Mucosa of stomach (tissue), 1 donor: ENCODE measurements around the gene LRCH3.

Experiments used
- H3K27me3 ChIP-seq: one replicate; pipeline ENCODE4 v1.7.0; 2013; ENCODE audit warnings: mild to moderate bottlenecking, low read length; ENCODE audit not compliant: control insufficient read depth, insufficient read depth
- H3K36me3 ChIP-seq: one replicate; pipeline ENCODE4 v1.7.0; 2013; ENCODE audit warnings: low read length; ENCODE audit not compliant: control insufficient read depth, insufficient read depth
- H3K4me1 ChIP-seq: one replicate; pipeline ENCODE4 v1.7.0; 2013; ENCODE audit warnings: mild to moderate bottlenecking, low read length; ENCODE audit not compliant: control insufficient read depth, insufficient read depth
- H3K4me3 ChIP-seq: one replicate; pipeline ENCODE4 v1.7.0; 2013; ENCODE audit warnings: low read length
- H3K9ac ChIP-seq: one replicate; pipeline ENCODE4 v1.7.0; 2013; ENCODE audit warnings: mild to moderate bottlenecking, low read length, moderate library complexity
- H3K9me3 ChIP-seq: one replicate; pipeline ENCODE4 v1.7.0; 2013; ENCODE audit warnings: mild to moderate bottlenecking, low read length, moderate library complexity; ENCODE audit not compliant: control insufficient read depth
- donor health status: Pancreatic carcinoma.

The LRCH3 gene

DNA sequence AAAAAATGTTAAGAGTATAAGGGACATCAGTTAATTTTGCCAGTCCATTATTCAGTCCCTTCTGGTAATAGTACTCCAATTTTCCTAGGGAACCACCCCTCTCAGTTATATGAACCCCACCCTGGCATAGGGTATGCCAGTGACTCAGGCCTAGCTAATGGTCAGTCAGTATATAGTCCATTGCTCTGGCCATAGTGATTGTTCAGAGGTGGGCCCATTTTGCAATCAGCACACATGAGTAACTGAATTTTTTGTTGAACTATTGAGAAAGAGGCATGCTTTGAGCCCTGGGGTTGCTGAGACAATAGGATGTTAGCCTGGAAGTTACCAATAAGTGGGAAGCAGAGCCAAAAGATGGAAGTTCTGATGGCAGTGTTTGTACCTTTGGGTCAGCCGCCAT lies 4.1 kb downstream of the LRCH3 start:
- Histone ChIP-seq H3K27me3 (no peaks in the 10 kb centered on the region), H3K4me1 (peaks cover 7% of the 10 kb centered on the region), H3K9ac (no peak overlapping the region), H3K9me3 (no peaks in the 10 kb centered on the region), H3K36me3 (no peaks in the 10 kb centered on the region), H3K4me3 (no peak overlapping the region)

DNA sequence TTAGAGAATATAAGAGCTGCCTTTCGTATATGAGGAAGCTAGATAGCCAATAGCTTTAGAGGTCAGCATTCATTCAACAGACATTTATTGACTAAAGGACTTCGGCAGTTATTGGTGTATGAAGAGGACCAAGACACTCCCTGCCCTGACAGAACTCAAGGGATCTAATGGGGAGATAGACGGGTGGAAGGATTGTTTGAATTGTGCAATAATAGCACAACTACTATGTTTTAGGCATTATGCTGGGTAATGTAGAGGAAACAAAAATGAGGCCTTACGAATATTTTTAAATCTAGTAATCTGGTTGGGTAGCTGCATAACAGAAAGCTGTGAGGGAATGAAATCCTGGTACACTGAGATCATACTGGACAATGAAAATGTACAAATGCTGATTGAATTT lies 5.0 kb downstream of the LRCH3 start:
- Histone ChIP-seq H3K4me1 (peaks cover 7% of the 10 kb centered on the region), H3K9me3 (no peaks in the 10 kb centered on the region), H3K9ac (no peak overlapping the region), H3K27me3 (no peaks in the 10 kb centered on the region), H3K4me3 (no peak overlapping the region), H3K36me3 (no peaks in the 10 kb centered on the region)

DNA sequence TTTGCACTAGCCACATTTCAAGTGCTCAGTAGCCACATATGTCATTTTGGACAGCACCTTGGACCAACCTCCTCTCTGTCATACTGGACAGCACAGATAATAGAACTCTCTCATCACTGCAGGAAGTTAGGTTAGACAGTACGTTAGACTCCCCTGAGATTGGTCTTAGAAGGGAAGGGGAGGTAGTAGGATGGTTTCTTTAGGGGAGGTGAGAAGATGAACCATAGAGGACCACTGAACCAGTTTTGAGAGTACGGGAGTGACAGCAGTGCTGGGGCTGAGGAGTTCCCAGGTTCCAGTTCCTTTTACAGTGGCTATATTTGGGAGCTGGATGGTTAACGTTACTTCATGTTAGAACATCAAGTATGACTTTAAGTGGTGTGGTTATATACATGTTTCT lies 7.8 kb downstream of the LRCH3 start:
- Histone ChIP-seq H3K36me3 (no peaks in the 10 kb centered on the region), H3K9ac (no peak overlapping the region), H3K9me3 (no peaks in the 10 kb centered on the region), H3K4me1 (no peaks in the 10 kb centered on the region), H3K4me3 (no peak overlapping the region), H3K27me3 (no peaks in the 10 kb centered on the region)

DNA sequence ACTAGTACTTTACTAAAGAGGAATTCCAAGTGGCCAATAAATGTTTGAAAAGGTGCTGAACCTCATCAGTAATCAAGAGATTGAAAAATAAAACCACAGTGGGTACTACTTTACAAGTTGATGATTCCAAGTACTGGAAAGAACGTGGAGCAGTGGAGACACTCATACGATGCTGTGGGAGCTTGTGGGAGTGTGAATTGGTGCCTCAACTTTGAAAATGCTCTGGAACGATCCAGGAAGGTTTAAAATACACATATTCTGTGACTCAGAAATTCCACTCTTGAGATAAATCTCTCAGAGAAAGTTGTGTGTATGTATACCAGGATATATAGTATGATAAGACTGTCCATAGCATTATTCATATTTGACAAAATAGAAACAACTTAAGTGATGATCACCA lies 9.3 kb downstream of the LRCH3 start:
- Histone ChIP-seq H3K4me1 (no peaks in the 10 kb centered on the region), H3K36me3 (no peaks in the 10 kb centered on the region), H3K27me3 (no peaks in the 10 kb centered on the region), H3K9me3 (no peaks in the 10 kb centered on the region), H3K9ac (no peak overlapping the region), H3K4me3 (no peak overlapping the region)

DNA sequence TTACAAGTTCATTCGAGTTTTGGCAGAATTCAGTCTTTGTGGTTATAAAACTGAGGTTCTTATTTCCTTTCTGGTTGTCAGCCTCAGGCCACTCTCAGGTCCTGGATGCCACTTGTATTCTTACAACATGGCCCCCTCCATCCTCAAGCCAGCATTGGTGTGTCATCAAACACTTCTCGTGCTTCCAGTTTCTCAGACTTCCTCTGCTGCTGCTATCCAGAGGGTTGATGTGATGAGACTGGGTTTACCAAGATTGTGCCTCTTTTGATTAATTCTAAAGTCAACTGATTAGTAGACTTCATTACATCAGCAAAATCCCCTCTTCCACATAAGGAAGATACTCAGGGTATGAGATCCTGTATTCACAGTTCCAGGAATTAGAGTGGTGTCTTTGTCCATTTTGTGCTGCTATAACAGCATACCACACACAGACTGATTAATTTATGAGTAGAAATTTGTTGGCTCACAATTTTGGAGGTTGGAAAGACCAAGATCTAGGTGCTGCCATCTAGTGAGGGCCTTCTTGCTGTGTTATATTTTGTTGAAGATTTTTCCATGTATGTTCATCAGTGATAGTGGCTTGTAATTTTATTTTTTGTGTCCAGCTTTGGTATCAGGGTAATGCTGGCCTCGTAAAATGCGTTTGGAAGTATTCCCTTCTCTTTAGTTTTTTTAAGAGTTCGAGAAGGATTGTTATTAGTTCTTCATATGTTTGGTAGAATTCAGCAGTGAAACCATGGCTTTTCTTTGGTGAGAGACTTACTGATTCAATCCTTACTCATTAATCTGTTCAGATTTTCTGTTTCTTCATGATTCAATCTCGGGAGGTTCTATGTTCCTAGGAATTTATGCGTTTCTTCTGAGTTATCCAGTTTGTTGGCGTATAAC lies 11.1 kb downstream of the LRCH3 start:
- no peak overlapping the region for H3K9ac ChIP-seq
- no peak overlapping the region for H3K4me3 ChIP-seq
- H3K27me3 ChIP-seq: no peaks in the 10 kb centered on the region
- no peaks in the 10 kb centered on the region for H3K9me3 ChIP-seq
- no peaks in the 10 kb centered on the region for H3K36me3 ChIP-seq
- no peaks in the 10 kb centered on the region for H3K4me1 ChIP-seq

DNA sequence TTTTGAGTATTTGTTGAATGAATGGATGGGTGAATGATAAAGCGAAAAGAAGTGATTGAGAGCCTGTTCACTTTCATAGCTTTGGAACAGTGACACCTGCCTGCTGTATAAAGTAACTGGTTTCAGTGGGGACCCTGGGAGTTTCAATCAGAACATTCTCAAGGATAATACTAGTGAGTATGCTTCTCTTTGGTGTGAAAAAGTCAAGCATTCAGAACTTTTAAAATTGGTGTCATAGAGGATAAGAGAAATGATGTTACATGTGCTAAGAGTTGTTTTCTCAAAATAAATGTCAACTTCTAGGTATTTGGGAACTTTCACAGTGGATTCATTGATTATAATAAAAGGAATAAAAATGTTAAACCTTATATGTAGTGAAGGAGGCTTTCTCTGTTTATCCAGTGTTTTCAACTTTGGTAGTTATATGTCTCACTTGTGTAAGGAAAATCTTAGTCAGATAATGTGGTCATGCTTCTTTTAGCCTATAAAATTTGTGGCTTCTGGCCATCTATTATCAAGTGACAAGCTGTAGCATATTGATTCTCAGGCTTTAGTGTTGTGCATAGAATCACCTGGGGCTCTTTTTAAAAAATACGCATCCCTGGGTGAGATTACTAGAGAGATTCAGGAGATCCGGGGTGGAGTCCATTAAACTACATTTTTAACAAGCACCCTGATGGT lies 11.9 kb downstream of the LRCH3 start:
- no peak overlapping the region for H3K4me3 ChIP-seq
- H3K4me1 ChIP-seq: no peaks in the 10 kb centered on the region
- no peaks in the 10 kb centered on the region for H3K36me3 ChIP-seq
- no peaks in the 10 kb centered on the region for H3K9me3 ChIP-seq
- H3K27me3 ChIP-seq: no peaks in the 10 kb centered on the region
- no peak overlapping the region for H3K9ac ChIP-seq

DNA sequence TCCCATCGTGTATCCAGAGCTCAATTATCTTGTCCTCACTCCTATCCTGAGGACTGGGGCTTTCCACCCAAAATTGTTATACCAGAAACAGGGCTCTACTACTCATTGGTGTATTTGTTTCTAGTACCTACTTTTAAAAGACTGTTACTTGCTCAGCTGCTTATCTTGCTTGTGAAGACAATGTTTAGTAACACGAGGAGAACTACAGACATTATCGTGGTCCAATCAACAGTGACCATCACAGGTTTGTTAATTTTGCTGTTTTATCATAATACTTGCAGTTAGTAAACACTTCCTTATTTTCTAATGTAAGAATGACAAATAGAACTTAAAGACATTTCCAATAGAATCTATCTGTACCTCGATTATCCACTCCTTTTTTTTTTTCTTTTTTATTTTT lies 13.5 kb downstream of the LRCH3 start:
- Histone ChIP-seq H3K4me3 (no peak overlapping the region), H3K9ac (no peak overlapping the region), H3K36me3 (no peaks in the 10 kb centered on the region), H3K27me3 (no peaks in the 10 kb centered on the region), H3K9me3 (no peaks in the 10 kb centered on the region), H3K4me1 (no peaks in the 10 kb centered on the region)

DNA sequence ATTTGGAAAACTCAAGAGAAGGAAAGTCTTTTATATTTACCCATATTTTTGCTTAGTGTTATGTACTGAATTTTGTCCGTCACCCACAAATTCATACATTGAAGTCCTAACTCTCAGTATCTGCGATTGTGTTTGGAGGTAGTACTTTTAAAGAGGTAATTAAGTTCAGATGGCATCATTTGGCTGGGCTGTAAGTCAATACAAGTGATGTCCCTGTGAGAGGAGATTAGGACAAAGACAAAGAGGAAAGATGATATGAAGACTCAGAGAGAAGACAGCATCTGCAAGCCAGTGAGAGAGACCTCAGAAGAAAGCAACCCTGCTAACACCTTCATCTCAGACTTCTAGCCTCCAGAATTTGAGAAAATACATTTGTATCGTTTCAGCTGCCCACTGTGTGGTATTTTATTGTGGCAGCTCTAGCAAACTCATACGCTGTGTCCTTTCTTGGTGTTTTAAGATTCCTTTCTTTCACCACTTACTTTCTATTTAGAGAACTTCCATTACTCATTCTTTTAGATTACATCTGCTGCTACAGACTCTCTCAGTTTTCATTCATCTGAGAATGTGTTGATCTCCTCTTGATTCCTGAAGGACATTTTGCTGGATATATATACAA lies 17.0 kb downstream of the LRCH3 start:
- Histone ChIP-seq H3K4me1 (no peaks in the 10 kb centered on the region), H3K9me3 (no peaks in the 10 kb centered on the region), H3K36me3 (no peaks in the 10 kb centered on the region), H3K27me3 (no peaks in the 10 kb centered on the region), H3K4me3 (no peak overlapping the region), H3K9ac (no peak overlapping the region)

DNA sequence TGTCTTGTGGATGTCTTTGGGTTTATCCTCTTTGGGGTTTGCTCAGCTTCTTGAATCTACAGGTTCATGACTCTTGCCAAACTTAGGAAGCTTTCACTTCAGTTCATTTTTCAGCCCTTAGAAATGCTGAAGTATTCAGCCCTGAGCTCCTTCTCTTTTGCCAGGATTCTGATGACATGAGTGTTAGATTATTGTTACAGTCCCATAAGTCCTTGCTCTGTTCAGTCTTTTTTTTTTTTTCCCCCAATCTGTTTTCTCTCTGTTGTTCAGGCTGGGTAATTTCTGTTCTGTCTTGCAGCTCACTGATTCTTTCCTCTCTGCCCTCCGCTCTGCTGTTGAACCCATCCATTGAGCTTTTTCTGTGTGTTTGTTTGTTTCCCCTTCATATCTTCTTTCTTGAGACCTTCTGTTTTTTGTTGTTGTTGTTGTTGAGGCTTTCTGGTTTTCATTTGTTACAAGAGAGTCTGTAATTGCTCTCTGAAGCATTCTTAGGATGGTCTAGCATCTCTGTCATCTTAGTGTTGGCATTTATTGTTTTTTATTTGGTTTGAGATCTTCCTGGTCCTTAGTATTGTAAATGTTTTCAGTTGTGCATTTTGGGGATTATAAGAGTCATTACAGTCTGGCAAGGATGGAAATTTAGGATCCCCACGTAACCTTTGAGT lies 18.4 kb downstream of the LRCH3 start:
- H3K4me1 ChIP-seq: no peaks in the 10 kb centered on the region
- H3K9ac ChIP-seq: no peak overlapping the region
- no peaks in the 10 kb centered on the region for H3K36me3 ChIP-seq
- H3K4me3 ChIP-seq: no peak overlapping the region
- H3K9me3 ChIP-seq: no peaks in the 10 kb centered on the region
- H3K27me3 ChIP-seq: no peaks in the 10 kb centered on the region

DNA sequence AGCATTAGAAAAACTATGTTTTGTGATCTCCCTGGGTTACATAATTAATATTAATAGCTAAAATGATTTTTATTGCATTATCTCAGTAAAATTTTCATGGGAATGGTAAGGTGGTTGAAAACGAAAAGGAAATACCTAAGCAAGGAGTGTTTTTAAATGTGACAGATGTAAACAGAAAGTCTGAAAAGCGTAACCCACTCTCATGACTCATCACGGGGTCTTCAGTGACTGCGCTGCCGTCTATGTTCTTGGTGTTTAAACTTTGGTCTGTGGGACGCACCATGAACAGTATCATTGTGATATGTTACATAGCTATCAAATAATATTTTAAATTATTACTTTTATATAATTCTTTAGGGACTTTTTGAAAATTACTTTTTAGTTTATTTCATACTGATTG lies 19.8 kb downstream of the LRCH3 start:
- H3K4me1 ChIP-seq: no peaks in the 10 kb centered on the region
- H3K4me3 ChIP-seq: no peak overlapping the region
- H3K27me3 ChIP-seq: no peaks in the 10 kb centered on the region
- H3K36me3 ChIP-seq: no peaks in the 10 kb centered on the region
- H3K9me3 ChIP-seq: no peaks in the 10 kb centered on the region
- H3K9ac ChIP-seq: no peak overlapping the region

DNA sequence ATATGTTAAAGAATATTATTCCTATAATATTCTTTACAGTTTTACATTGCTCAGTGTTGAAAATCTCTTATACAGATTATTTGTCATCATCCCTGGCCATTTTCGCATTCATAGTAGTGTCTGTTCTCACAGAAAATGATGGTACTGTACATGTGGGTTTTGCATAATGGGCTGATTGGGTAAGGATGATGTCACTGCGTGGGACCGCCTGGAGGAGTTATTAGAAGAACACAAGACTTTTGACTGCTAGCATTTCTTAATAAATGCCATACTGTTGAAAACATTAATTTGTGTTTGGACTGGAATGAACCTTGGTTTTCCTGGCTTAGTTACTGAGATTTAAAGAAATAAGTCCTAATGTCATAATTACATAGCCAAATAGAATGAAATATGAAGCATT lies 20.3 kb downstream of the LRCH3 start:
- H3K36me3 ChIP-seq: no peaks in the 10 kb centered on the region
- no peaks in the 10 kb centered on the region for H3K9me3 ChIP-seq
- no peaks in the 10 kb centered on the region for H3K4me1 ChIP-seq
- H3K27me3 ChIP-seq: no peaks in the 10 kb centered on the region
- H3K4me3 ChIP-seq: no peak overlapping the region
- no peak overlapping the region for H3K9ac ChIP-seq

DNA sequence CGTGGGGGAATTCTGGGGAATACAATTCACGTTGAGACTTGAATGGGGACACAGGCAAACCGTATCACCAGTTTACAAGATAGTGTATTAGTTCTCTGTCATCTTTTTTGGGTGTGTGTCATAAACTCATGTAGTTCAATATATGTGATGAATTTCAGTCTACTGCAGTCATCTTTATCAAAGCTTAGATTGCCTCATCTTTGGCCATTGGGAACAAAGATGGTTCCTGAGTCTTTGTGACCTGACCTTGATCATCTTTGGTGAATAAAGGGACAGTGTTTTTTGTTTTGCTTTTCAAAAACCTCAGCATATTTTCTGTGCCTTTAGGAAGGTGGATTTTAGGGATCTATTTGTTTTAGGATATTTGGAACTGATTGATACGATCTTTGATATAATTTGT lies 23.3 kb downstream of the LRCH3 start:
- Histone ChIP-seq H3K4me1 (no peaks in the 10 kb centered on the region), H3K27me3 (no peaks in the 10 kb centered on the region)

More for the DNA sequence above, 23.3 kb downstream of the LRCH3 start:
- H3K4me3 ChIP-seq: no peak overlapping the region
- no peaks in the 10 kb centered on the region for H3K36me3 ChIP-seq
- H3K9me3 ChIP-seq: no peaks in the 10 kb centered on the region
- no peak overlapping the region for H3K9ac ChIP-seq
